ENCODE data around the gene ACTG1.

ACTG1 gene

GRCh38 chr17:81556175-81556691, 43.6 kb upstream of the ACTG1 start:
- peak; percentile 49 for DNase-seq (ENCODE audit: low read depth)
- H3K4me3 ChIP-seq (ENCODE audit: low read length): no peak overlapping the region
- TF ChIP-seq CTCF (conservative IDR thresholded peaks at IDR 0.05; ENCODE audit: low read length): no peak

- DNase-seq (ENCODE audit: low read depth): peak; percentile 95
- no peak for TF ChIP-seq CTCF (conservative IDR thresholded peaks at IDR 0.05; ENCODE audit: low read length)
- H3K4me3 ChIP-seq (ENCODE audit: low read length): peak overlapping the region; percentile 79
Measured at GRCh38 chr17:81553616-81554181, 41.1 kb upstream of the ACTG1 start.

GRCh38 chr17:81553018-81553615, 40.5 kb upstream of the ACTG1 start:
- no peak for TF ChIP-seq CTCF (conservative IDR thresholded peaks at IDR 0.05; ENCODE audit: low read length)
- DNase-seq (ENCODE audit: low read depth): peak; percentile 74
- H3K4me3 ChIP-seq (ENCODE audit: low read length): peak overlapping the region; percentile 79

GRCh38 chr17:81552244-81553017, 39.8 kb upstream of the ACTG1 start, which contains the start of gene FAAP100:
Gene FAAP100, minus strand, starts transcription at chr17:81552353. Its CDS starts 23 bp downstream, at chr17:81552330.
- DNase-seq (ENCODE audit: low read depth): peak; percentile 74
- TF ChIP-seq CTCF (conservative IDR thresholded peaks at IDR 0.05; ENCODE audit: low read length): no peak
- H3K4me3 ChIP-seq (ENCODE audit: low read length): peak within 1 kb of the TSS; percentile 79

GRCh38 chr17:81551458-81552243, 39.1 kb upstream of the ACTG1 start:
- DNase-seq (ENCODE audit: low read depth): peak; percentile 27
- TF ChIP-seq CTCF (conservative IDR thresholded peaks at IDR 0.05; ENCODE audit: low read length): no peak
- peak overlapping the region; percentile 79 for H3K4me3 ChIP-seq (ENCODE audit: low read length)

GRCh38 chr17:81550830-81551457, 38.3 kb upstream of the ACTG1 start:
- no peak for DNase-seq (ENCODE audit: low read depth)
- no peak for TF ChIP-seq CTCF (conservative IDR thresholded peaks at IDR 0.05; ENCODE audit: low read length)
- peak overlapping the region; percentile 79 for H3K4me3 ChIP-seq (ENCODE audit: low read length)

All from AG10803 (cell line).